Natural killer cell (primary cell): Measurements from ENCODE around the gene NF1. TPM values are rescaled to one million over a fixed set of nuclear protein-coding genes. Genes with fewer than 3 reads are reported as not detected.

Experiments
- ATAC-seq, 3 donors: fragments of 150-1000 bp in 2 of 3; fragments of 200-7000 bp in 1 of 3; cut with Tn5 transposase; 1 replicate in 1 of 3; 2 replicates in 2 of 3; pipeline ENCODE4 v1.10.0; 2021; ENCODE audit warnings: mild to moderate bottlenecking in 2 of 3, moderate library complexity in 2 of 3
- DNase-seq, 2 donors: peaks; one replicate each; pipeline versions ENCODE4 v3.0.0 to v3.0.0-alpha.2; 2013 to 2021; ENCODE audit warnings: mixed read lengths in 1 of 2
- H3K27ac ChIP-seq: one replicate; pipeline ENCODE4 v1.5.1; 2013; ENCODE audit warnings: mild to moderate bottlenecking, low read length
- H3K27me3 ChIP-seq: one replicate; pipeline ENCODE4 v1.6.1; 2013; ENCODE audit warnings: low read length; ENCODE audit not compliant: control insufficient read depth, insufficient read depth
- H3K36me3 ChIP-seq: one replicate; pipeline ENCODE4 v1.6.1; 2013; ENCODE audit warnings: low read length; ENCODE audit not compliant: control insufficient read depth, insufficient read depth
- H3K4me1 ChIP-seq: one replicate; pipeline ENCODE4 v1.6.1; 2013; ENCODE audit warnings: low read length; ENCODE audit not compliant: control insufficient read depth, insufficient read depth
- H3K4me3 ChIP-seq: one replicate; pipeline ENCODE4 v1.5.1; 2013; ENCODE audit warnings: low read length
- H3K9me3 ChIP-seq: one replicate; pipeline ENCODE4 v1.6.1; 2013; ENCODE audit warnings: low read length; ENCODE audit not compliant: control insufficient read depth, insufficient read depth
- H3K27ac Mint-ChIP-seq, 2 donors: one replicate each; pipeline ENCODE4 v1.8.0; 2022; ENCODE audit warnings: mild to moderate bottlenecking in 2 of 2, mixed read lengths in 2 of 2, moderate library complexity in 1 of 2
- H3K27me3 Mint-ChIP-seq, 2 donors: one replicate each; pipeline ENCODE4 v1.8.0; 2022; ENCODE audit warnings: low read depth in 2 of 2, mixed read lengths in 2 of 2
- H3K36me3 Mint-ChIP-seq: one replicate; pipeline ENCODE4 v1.8.0; 2022; ENCODE audit warnings: mixed read lengths
- H3K4me1 Mint-ChIP-seq, 2 donors: one replicate each; pipeline ENCODE4 v1.8.0; 2022; ENCODE audit warnings: mixed read lengths in 2 of 2
- H3K4me3 Mint-ChIP-seq: one replicate; pipeline ENCODE4 v1.8.0; 2022; ENCODE audit warnings: mild to moderate bottlenecking, moderate library complexity, mixed read lengths
- H3K9me3 Mint-ChIP-seq, 2 donors: one replicate each; pipeline ENCODE4 v1.8.0; 2022; ENCODE audit warnings: mixed read lengths in 2 of 2
- WGBS: methylation state at CpG from one replicate; pipeline ENCODE4 v1.1.7; 2013; ENCODE audit warnings: missing lambda C conversion rate; ENCODE audit not compliant: insufficient coverage; 5-methylcytosine and 5-hydroxymethylcytosine counted together
- intact Hi-C: fragments of 100-400 bp; cut with micrococcal nuclease; formaldehyde crosslinking; loops from one replicate; pipeline ENCODE4 v1.14.2; 2022
- total RNA-seq, 4 donors: library from RNA; stranded (reverse); fragments of 120-200 nt in 1 of 4; gene quantifications; one replicate each; pipeline versions ENCODE4 v1.2.3 to v1.2.4, GENCODE V29; 2013 to 2022
- TF ChIP-seq, protein P1 (sequence below): fragments of 200-600 bp; IDR thresholded peaks from one replicate; pipeline ENCODE4 v1.8.0; 2022; ENCODE audit warnings: antibody characterized with exemption

Gene NF1
- total RNA-seq, 3 donors from 2014 or later (not counting 1 experiment from before 2014, with no cell fraction given) = 30.3 to 40.7 (median 38.8) TPM

- Histone ChIP-seq H3K27ac (no peak overlapping the region), H3K9me3 (no peaks in the 10 kb centered on the region), H3K4me3 (no peak overlapping the region), H3K4me1 (no peaks in the 10 kb centered on the region), H3K27me3 (peaks cover 2% of the 10 kb centered on the region), H3K36me3 (no peaks in the 10 kb centered on the region)
- Mint-ChIP-seq H3K9me3 (no peaks in the 10 kb centered on the region), H3K36me3 (peaks cover 7% of the 10 kb centered on the region), H3K27ac (no peak overlapping the region), H3K4me1 (no peaks in the 10 kb centered on the region), H3K4me3 (no peak overlapping the region), H3K27me3 (peaks cover 11 to 12% of the 10 kb centered on the region in 2 donors)
- no peak for ATAC-seq
- TF ChIP-seq, protein P1, sequence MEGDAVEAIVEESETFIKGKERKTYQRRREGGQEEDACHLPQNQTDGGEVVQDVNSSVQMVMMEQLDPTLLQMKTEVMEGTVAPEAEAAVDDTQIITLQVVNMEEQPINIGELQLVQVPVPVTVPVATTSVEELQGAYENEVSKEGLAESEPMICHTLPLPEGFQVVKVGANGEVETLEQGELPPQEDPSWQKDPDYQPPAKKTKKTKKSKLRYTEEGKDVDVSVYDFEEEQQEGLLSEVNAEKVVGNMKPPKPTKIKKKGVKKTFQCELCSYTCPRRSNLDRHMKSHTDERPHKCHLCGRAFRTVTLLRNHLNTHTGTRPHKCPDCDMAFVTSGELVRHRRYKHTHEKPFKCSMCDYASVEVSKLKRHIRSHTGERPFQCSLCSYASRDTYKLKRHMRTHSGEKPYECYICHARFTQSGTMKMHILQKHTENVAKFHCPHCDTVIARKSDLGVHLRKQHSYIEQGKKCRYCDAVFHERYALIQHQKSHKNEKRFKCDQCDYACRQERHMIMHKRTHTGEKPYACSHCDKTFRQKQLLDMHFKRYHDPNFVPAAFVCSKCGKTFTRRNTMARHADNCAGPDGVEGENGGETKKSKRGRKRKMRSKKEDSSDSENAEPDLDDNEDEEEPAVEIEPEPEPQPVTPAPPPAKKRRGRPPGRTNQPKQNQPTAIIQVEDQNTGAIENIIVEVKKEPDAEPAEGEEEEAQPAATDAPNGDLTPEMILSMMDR = no peak
- 88% methylated on average over 5 of the region's 5 CpGs for WGBS
- intact Hi-C loops = no loop called here
- no peak for DNase-seq
Observed at GRCh38 chr17:31424944-31425281, 330.1 kb downstream of the NF1 start.

GRCh38 chr17:31425282-31426040 is 330.7 kb downstream of the NF1 start:
- WGBS = 75% methylated on average over 17 of the region's 17 CpGs
- Histone ChIP-seq H3K4me1 (no peaks in the 10 kb centered on the region), H3K36me3 (no peaks in the 10 kb centered on the region), H3K27me3 (peaks cover 2% of the 10 kb centered on the region), H3K27ac (no peak overlapping the region), H3K9me3 (no peaks in the 10 kb centered on the region), H3K4me3 (no peak overlapping the region)
- DNase-seq (no peak), ATAC-seq (no peak)
- intact Hi-C loops = no loop called here
- no peaks in the 10 kb centered on the region for H3K9me3 Mint-ChIP-seq
- peaks cover 13 to 14% of the 10 kb centered on the region in 2 donors for H3K27me3 Mint-ChIP-seq
- H3K36me3 Mint-ChIP-seq = peaks cover 7% of the 10 kb centered on the region
- H3K4me3 Mint-ChIP-seq = no peak overlapping the region
- TF ChIP-seq, protein P1 = no peak
- no peaks in the 10 kb centered on the region for H3K4me1 Mint-ChIP-seq
- no peak overlapping the region for H3K27ac Mint-ChIP-seq

Other genes with a start within 250 kb of the NF1 start
- gene TEFM, start 188.7 kb upstream of the NF1 start, total RNA-seq = 10 to 100 TPM in 2 of 3 donors, 1 to 10 TPM in 1; 6.3 to 12.9 (median 10.5) TPM
- 1 to 10 TPM; 2.6 to 6.6 (median 2.9) TPM for gene ADAP2, start 173.0 kb upstream of the NF1 start, total RNA-seq
- gene RNF135, start 123.9 kb upstream of the NF1 start, total RNA-seq = 10 to 100 TPM in 2 of 3 donors, 1 to 10 TPM in 1; 8.8 to 13.5 (median 11.7) TPM
- 1 to 10 TPM in 2 of 3 donors, under 1 TPM in 1; 0.96 to 2.8 (median 1.3) TPM for gene OMG, start 202.3 kb downstream of the NF1 start, total RNA-seq
- 100 to 1,000 TPM in 1 of 3 donors, 10 to 100 TPM in 2; 89.6 to 103 (median 98.9) TPM for gene EVI2B, start 219.1 kb downstream of the NF1 start, total RNA-seq
- 10 to 100 TPM; 20.9 to 33.0 (median 32.4) TPM for gene EVI2A, start 226.6 kb downstream of the NF1 start, total RNA-seq